ENCODE results near the gene UFC1.

Gene UFC1

GRCh38 chr1:161132410-161133219 lies 21.2 kb upstream of the UFC1 start, which contains the start of gene DEDD:
DEDD (minus strand) TSS chr1:161132667; CDS start chr1:161124462, 8,205 bp downstream.
- H3K27ac ChIP-seq = peak within 1 kb of the TSS; percentile 96
- DNase-seq (ENCODE audit: low read depth, low spot score) = peak; percentile 70

- H3K27ac ChIP-seq = peak overlapping the region; percentile 96
- DNase-seq (ENCODE audit: low read depth, low spot score) = no peak
Measured at GRCh38 chr1:161133220-161133740, 20.5 kb upstream of the UFC1 start.

- H3K27ac ChIP-seq = no peak overlapping the region
- DNase-seq (ENCODE audit: low read depth, low spot score) = no peak
Measured at GRCh38 chr1:161137881-161138280, 15.9 kb upstream of the UFC1 start.

DNA sequence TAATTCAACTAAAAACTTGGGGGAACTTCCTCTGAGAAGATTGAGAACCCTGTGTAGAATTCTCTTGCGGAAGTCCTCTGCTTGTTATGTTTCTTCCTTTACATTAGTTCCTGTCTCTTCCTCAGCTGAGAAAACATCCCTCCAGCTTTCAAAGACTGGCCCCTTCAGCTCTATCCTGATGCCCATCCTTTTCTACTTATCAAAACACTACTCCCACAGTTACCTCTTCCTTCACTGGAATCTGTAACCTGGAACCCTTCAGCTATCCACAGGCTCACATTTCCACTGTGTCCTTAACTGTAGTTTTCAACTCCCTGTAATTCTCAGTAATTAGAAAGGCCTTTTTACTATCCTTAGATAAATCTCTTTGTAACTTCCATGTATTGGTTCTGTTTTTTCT lies 15.3 kb upstream of the UFC1 start:
- DNase-seq (ENCODE audit: low read depth, low spot score) = no peak
- no peak overlapping the region for H3K27ac ChIP-seq

DNA sequence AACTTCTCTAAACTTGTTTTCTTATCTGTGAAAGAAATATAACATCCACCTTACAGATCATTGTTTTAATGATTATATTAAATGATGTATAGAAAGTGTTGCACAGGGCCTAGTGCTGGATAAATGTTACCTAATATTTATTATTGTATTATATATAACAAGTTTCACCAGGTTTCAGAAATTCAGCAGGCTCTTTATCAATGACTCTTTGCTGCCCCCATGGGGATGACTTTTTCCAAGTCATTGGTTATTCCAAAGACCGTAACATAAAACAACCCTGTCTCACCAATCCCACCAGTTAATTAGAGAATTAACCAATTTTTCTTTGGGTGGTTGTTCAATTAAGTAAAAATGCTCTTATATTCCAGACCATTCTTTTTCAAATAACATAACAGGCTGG lies 14.0 kb upstream of the UFC1 start:
- no peak overlapping the region for H3K27ac ChIP-seq

DNA sequence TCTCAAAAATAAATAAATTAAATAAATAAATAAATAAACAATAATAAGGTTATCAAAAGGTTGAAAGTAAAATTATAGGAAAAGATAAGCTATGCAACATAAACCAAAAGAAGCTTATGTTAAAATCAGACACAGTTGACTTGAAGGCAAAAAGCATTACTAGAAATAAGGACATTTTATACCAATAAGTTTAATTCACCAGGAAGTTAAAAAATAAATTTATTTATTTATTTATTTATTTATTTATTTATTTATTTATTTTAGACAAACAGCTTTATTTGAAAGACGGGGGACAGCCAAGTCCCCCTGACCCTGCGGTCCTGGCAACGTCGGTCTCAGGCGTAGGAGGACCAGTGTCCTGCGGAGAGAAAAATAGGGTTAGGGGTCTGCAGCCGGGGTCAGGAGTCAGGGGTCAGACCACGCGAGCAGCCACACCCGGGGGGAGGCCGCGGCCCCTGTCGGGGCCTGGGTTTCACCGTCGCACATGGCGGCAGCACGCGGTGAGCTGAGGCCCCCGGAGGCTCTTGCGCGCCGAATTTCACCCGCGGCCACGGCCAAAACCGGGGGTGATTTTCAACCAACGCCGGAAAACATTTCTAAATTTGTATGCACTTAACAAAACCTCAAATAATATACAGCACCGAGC lies 12.9 kb upstream of the UFC1 start:
- no peak for DNase-seq (ENCODE audit: low read depth, low spot score)
- H3K27ac ChIP-seq = no peak overlapping the region

More for the DNA sequence above, 14.0 kb upstream of the UFC1 start:
- no peak for DNase-seq (ENCODE audit: low read depth, low spot score)

DNA sequence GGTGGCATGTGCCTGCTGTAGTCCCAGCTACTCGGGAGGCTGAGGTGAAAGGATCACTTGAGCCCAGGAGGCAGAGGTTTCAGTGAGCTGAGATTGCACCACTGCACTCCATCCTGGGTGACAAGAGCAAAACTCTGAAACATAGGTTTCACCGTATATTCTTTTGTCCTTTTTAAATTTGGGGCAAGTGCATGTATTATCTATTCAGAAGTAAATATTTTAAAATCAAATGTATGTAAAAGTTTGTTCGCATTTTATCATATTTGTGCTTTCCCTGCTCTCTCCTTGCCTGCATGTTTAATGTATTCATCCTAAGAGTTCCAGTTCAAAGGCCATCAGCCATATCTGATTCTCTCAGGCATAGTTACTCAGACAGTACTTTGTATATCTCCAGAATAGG lies 7.9 kb upstream of the UFC1 start:
- no peak overlapping the region for H3K27ac ChIP-seq
- DNase-seq (ENCODE audit: low read depth, low spot score) = no peak

- peak overlapping the region; percentile 96 for H3K27ac ChIP-seq
- DNase-seq (ENCODE audit: low read depth, low spot score) = no peak
Measured at GRCh38 chr1:161153176-161153575, 602 bp upstream of the UFC1 start.

DNA sequence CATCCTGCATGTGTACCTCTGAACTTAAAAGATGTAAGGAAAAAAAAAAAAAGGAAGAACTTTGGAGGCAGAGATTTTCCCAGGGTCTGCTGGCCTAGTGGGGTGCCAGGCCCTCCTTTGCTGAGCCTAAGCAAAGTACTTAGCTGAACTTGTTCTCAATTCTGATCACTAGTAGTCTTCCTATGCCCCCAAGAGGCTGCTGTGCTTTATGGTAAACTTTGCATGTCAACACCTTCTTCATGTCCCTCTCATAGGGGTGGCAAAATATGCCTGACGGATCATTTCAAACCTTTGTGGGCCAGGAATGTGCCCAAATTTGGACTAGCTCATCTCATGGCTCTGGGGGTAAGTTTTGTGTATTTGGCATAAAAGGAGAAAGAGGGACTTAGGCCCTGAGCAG lies 4.1 kb downstream of the UFC1 start:
- H3K27ac ChIP-seq = peak overlapping the region; percentile 48
- DNase-seq (ENCODE audit: low read depth, low spot score) = no peak

GRCh38 chr1:161158316-161159010 lies 4.7 kb downstream of the UFC1 start:
- H3K27ac ChIP-seq = peak overlapping the region; percentile 48
- DNase-seq (ENCODE audit: low read depth, low spot score) = no peak

DNA sequence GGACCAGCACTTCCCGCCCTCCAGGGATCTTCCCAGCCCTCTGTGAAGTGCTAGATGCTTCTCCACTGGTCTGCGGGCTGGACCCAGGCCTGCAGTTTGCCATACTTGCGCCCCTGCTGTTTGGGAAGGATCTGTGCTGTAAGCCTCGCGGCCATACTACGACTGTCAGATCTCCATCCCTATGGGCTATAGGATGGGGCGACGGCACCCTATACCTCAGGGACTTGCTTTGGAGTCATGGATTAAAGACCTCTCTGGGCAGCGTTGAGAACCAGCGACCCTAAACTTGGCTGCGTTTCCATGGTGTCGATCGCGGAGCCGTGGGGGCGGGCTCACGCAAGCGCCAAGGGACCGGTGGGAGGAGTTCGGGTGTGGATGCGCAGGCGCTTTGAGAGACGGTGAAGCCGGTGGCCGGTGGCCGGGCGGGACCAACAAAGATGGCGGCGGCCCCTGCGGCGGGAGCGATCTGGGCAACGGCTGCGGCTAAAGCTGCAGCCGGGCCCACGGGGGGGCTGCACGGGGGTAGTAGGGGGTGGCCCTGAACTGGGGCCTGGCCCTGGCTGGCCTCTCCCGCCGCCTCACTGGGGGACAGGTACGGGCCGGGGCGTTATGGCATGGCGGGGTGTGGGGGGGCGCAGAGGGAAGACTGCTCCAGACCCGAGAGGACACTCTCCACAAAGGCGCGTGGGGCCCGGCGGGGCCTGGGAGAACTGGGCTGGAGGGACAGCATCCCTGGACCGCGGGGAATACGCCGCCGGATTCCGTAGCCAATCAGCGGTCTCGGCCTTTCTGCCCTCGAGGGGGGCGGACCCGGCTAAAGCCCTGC lies 5.5 kb downstream of the UFC1 start, which contains the start of gene USP21:
TSS of gene USP21 (plus strand) at position 414 of the 826 bp plus-strand sequence. CDS start 1,141 bp downstream, outside the sequence.
- no peak for DNase-seq (ENCODE audit: low read depth, low spot score)
- H3K27ac ChIP-seq = peak within 1 kb of the TSS; percentile 48

GRCh38 chr1:161159913-161160243 lies 6.1 kb downstream of the UFC1 start:
- DNase-seq (ENCODE audit: low read depth, low spot score) = no peak
- no peak overlapping the region for H3K27ac ChIP-seq

DNA sequence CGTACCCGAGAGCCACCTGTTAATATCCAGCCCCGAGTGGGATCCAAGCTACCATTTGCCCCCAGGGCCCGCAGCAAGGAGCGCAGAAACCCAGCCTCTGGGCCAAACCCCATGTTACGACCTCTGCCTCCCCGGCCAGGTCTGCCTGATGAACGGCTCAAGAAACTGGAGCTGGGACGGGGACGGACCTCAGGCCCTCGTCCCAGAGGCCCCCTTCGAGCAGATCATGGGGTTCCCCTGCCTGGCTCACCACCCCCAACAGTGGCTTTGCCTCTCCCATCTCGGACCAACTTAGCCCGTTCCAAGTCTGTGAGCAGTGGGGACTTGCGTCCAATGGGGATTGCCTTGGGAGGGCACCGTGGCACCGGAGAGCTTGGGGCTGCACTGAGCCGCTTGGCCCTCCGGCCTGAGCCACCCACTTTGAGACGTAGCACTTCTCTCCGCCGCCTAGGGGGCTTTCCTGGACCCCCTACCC lies 6.9 kb downstream of the UFC1 start:
- no peak for DNase-seq (ENCODE audit: low read depth, low spot score)
- no peak overlapping the region for H3K27ac ChIP-seq

GRCh38 chr1:161161652-161162051 lies 7.9 kb downstream of the UFC1 start:
- H3K27ac ChIP-seq = no peak overlapping the region
- DNase-seq (ENCODE audit: low read depth, low spot score) = no peak

DNA sequence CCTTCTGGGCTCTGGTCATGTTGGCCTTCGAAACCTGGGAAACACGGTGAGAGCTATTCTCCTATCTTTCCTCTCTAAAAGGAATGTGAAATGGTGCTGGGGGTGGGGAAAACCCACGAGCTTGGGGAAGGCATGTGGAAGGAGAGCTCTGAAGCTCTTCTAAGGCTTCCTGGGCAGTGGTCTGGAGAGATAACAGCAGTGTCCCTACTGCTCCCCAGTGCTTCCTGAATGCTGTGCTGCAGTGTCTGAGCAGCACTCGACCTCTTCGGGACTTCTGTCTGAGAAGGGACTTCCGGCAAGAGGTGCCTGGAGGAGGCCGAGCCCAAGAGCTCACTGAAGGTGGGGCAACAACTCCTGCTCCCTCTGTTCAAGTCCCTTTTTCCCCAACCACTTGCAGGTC lies 8.3 kb downstream of the UFC1 start:
- DNase-seq (ENCODE audit: low read depth, low spot score) = no peak
- H3K27ac ChIP-seq = no peak overlapping the region

DNA sequence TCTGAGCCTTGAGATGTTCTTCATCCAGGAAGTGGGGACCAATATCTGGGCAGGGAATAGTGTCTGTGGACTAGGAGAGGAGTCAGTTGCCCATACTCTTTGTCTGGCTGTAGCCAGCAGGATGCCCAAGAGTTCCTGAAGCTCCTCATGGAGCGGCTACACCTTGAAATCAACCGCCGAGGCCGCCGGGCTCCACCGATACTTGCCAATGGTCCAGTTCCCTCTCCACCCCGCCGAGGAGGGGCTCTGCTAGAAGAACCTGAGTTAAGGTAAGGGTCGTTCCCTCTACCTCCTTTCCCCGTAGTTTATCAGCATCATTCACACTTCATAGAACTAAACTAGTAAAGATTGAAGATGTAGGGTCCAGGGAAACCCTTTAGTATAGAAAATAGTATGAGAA lies 9.0 kb downstream of the UFC1 start:
- H3K27ac ChIP-seq = no peak overlapping the region

GRCh38 chr1:161163793-161164192 lies 10.0 kb downstream of the UFC1 start:
- no peak overlapping the region for H3K27ac ChIP-seq
- no peak for DNase-seq (ENCODE audit: low read depth, low spot score)

More for the DNA sequence above, 9.0 kb downstream of the UFC1 start:
- DNase-seq (ENCODE audit: low read depth, low spot score) = no peak

DNA sequence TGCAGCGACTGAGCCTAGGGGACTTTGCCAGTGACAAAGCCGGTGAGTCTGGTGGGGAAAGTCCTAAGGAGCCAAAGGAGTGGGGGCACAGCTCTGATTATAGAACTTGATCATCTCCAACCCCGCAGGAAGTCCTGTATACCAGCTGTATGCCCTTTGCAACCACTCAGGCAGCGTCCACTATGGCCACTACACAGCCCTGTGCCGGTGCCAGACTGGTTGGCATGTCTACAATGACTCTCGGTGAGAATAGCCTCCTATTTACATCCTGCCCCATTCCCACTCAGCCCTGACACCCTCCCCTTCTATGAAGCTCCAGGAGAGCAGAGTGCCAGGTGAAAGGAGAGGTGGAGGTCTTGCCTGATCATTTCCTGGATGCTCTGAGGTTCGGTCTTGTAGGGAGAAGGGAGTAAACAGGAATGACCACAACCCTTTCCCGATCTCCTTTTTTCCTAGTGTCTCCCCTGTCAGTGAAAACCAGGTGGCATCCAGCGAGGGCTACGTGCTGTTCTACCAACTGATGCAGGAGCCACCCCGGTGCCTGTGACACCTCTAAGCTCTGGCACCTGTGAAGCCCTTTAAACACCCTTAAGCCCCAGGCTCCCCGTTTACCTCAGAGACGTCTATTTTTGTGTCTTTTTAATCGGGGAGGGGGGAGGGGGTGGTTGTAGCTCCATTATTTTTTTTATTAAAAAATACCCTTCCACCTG lies 11.3 kb downstream of the UFC1 start:
- DNase-seq (ENCODE audit: low read depth, low spot score) = no peak
- peak overlapping the region; percentile 56 for H3K27ac ChIP-seq
